Coronary artery (tissue), 2 donors: ENCODE data around the gene MDH1.

Experiments used
- DNase-seq: peaks from one replicate; pipeline ENCODE4 v3.0.0-alpha.2; 2017; ENCODE audit warnings: low spot score
- H3K27ac ChIP-seq, 2 donors: fragments of 200-600 bp; sonication (generic); one replicate each; pipeline ENCODE4 v1.5.1; 2016 to 2019
- H3K4me3 ChIP-seq: fragments of 200-600 bp; sonication (generic); 2 replicates; pipeline ENCODE4 v1.5.1; 2016; ENCODE audit warnings: mild to moderate bottlenecking, moderate library complexity
- TF ChIP-seq, protein P1 (sequence below): fragments of 200-600 bp; sonication (generic); IDR thresholded peaks from one replicate; pipeline ENCODE4 v1.5.1; 2019; ENCODE audit warnings: antibody characterized with exemption

Gene MDH1

DNA sequence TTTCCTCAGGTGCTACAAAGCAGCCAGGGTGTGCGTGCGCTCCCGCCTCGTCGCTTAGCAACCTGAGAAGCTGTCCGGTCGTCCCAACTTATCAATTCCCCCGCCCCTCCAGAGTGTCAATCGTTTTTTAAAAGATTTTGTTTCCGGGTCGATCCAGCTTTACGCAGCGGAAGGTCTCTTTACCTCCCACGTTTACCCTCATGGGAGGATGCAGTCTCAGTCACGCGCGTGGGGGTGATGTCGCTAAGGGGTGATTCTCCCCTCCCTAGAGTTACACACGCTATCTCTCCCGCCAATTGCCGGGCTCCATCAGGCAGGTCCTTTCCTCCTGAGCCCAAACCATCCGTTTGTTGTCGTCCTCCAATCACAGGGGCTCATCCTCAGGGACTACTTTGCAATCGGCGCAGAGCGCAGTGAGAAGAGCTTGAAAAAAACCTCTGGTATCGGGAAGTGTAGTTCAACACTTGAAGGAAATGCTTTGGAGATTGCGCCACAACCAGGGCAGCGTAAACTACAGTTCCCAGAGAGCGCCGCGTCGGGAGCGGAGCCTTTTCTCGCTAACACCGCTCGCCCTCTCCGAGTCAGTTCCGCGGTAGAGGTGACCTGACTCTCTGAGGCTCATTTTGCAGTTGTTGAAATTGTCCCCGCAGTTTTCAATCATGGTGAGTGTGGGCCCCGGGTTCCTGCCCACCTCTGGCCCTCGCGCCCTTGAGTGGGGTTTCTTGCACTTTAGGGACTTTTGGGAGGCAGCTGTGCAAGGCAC lies at the start of gene MDH1, which contains the start of gene WDPCP:
MDH1 (plus strand) TSS at position 579 of the 763 bp plus-strand sequence; CDS start at position 660, 81 bp downstream.
WDPCP (minus strand) TSS at position 93 of the 763 bp plus-strand sequence. CDS start 206 bp downstream, outside the sequence.
- peak within 1 kb of the TSS; percentile 86 to 92 for H3K27ac ChIP-seq
- peak; percentile 96 for DNase-seq
- TF ChIP-seq, protein P1, sequence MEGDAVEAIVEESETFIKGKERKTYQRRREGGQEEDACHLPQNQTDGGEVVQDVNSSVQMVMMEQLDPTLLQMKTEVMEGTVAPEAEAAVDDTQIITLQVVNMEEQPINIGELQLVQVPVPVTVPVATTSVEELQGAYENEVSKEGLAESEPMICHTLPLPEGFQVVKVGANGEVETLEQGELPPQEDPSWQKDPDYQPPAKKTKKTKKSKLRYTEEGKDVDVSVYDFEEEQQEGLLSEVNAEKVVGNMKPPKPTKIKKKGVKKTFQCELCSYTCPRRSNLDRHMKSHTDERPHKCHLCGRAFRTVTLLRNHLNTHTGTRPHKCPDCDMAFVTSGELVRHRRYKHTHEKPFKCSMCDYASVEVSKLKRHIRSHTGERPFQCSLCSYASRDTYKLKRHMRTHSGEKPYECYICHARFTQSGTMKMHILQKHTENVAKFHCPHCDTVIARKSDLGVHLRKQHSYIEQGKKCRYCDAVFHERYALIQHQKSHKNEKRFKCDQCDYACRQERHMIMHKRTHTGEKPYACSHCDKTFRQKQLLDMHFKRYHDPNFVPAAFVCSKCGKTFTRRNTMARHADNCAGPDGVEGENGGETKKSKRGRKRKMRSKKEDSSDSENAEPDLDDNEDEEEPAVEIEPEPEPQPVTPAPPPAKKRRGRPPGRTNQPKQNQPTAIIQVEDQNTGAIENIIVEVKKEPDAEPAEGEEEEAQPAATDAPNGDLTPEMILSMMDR: no peak
- H3K4me3 ChIP-seq: peak within 1 kb of the TSS; percentile 80

DNA sequence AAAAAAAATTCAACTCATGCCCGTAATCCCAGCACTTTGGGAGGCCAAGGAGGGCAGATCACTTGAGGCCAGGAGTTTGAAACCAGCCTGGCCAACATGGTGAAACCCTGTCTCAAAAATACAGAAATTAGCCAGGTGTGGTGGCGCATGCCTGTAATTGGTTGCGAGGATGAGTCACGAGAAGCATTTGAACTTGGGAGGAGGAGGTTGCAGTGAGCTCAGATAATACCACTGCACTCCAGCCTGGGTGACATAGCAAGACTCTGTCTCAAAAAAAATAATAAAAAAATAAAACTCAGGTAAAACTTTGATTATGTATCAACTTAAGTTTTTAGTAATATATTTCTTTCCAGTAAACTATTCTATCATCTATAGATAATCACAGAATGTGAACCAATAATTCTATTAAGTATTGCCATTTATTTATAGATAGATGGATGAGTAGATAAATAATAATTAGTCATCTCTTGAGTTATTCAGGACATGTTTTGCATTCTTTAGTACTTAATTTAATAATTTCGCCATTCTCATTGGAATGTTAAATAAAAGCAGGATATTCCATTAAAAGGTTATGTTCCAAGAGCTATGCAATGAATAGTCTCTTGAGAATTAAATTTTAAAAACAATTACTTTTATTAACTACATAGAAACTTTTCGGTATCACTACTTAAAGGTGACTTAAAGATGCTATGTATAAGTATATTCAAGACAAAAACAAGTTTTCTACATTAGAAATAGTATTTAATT lies 49.2 kb upstream of the MDH1 start:
- Histone ChIP-seq H3K27ac (no peak overlapping the region), H3K4me3 (no peak overlapping the region)
- TF ChIP-seq, protein P1: no peak
- DNase-seq: no peak

DNA sequence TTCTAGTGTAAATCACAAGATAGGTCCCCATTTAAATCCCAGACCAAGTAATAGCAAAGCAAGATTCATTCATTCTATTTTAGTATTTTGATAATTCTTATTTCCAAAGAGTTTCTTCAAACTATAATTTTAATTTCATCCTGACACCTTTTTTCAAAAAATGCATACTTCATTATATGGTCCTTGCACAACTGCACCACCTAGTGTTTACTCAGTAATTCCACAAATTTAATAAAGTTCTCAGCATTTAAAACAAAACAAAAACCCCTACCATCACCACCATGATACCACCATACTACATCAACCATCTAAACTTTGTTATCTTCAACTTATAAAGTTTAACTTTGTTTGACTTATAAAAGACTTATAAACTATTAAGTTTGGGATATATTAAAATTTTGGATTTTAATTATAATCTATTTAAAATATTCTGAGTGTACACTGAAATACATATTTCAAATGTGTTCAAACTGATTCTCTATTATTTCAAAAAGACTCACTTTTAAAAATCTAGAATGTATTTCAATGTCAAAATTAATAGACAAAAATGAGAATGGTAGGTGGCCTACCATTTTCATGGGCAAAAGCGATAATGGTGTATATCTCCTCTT lies 44.6 kb upstream of the MDH1 start:
- Histone ChIP-seq H3K27ac (no peak overlapping the region), H3K4me3 (no peak overlapping the region)
- TF ChIP-seq, protein P1: no peak
- DNase-seq: no peak

DNA sequence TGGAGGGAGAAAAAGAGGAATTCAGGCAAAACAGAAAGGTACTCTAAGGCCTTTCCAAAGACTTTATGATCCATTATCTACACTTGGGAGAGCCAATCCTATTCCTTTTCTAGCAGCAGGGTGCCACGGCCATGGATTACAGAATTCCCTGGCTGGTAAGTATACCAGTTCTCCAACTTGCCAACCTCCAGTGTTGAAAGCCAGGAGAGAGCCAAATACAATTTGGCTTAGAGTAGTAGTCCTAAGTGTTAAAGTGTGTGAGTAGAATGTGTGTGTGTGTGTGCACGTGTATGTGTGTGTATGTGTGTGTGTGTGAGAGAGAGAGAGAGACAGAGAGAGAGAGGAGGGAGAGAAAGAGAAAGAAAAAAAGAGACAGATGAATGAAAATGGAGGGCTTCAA lies 43.7 kb upstream of the MDH1 start:
- Histone ChIP-seq H3K27ac (no peak overlapping the region), H3K4me3 (no peak overlapping the region)
- no peak for DNase-seq
- TF ChIP-seq, protein P1: no peak

DNA sequence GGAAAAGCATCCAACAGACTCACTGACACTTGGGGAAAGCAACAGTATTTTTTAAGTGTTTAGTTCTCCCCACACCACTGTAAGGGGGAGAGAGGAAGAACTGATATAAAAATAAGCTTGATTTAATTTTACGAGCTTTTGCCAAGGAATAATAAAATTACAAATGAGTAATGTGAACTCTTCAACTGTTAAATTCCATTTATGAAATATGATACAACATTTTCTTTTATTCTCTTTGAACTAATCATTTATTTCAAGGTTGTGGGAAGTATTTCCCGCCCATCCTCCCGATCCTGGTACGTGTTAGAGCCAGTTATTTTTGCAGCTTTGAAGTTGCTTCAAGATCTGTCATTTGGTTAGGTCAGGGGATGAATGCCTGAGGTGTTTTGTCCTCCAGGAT lies 35.7 kb upstream of the MDH1 start:
- Histone ChIP-seq H3K4me3 (no peak overlapping the region), H3K27ac (no peak overlapping the region)
- TF ChIP-seq, protein P1: no peak
- no peak for DNase-seq

DNA sequence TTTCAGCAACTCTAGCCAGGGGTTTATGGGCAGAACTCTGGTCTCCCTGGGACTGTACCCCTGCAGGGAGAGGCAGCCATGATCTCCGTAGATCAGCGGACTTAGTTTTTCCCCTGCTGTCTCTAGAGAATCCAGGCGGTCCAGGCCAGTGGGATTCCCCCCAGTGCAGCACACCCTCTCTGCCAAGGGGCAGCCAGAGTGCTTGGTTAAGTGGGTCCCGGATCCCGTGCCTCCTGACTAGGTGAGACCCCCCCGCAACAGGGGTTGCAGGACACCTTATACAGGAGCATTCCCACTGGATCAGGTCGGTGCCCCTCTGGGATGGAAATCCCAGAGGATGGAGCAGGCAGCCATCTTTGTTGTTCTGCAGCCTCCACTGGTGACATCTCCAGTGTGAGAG lies 33.5 kb upstream of the MDH1 start:
- TF ChIP-seq, protein P1: no peak
- H3K4me3 ChIP-seq: no peak overlapping the region
- no peak overlapping the region for H3K27ac ChIP-seq
- DNase-seq: no peak
